AG09319 (cell line): ENCODE data around the gene CADM2.
"Not testable (repeated sequence)": the region's sequence is repeated elsewhere in the genome, so short reads cannot be mapped to it uniquely, and the experiment has no call there.

ENCODE experiments used
- DNase-seq: peaks from one replicate; pipeline ENCODE4 v3.0.0-alpha.2; 2010; ENCODE audit warnings: low read depth; ENCODE audit errors: extremely low read depth
- CTCF ChIP-seq: IDR thresholded peaks from 2 replicates; pipeline ENCODE4 v1.5.1; 2011; ENCODE audit warnings: low read depth, mild to moderate bottlenecking, inconsistent platforms, low read length, moderate library complexity

Gene CADM2

GRCh38 chr3:85483986-85484385 is 525.2 kb downstream of the CADM2 start:
- TF ChIP-seq CTCF, result no peak
- DNase-seq, result no peak

- no peak for TF ChIP-seq CTCF
- DNase-seq, result no peak
Observed at GRCh38 chr3:85487375-85487774, 528.6 kb downstream of the CADM2 start.

- no peak for TF ChIP-seq CTCF
- DNase-seq, result no peak
Observed at GRCh38 chr3:85495602-85496001, 536.8 kb downstream of the CADM2 start.

- no peak for TF ChIP-seq CTCF
Observed at GRCh38 chr3:85498177-85498576, 539.4 kb downstream of the CADM2 start.

GRCh38 chr3:85502148-85502875 is 543.5 kb downstream of the CADM2 start:
- DNase-seq, result no peak
- TF ChIP-seq CTCF, result no peak

More at GRCh38 chr3:85498177-85498576, 539.4 kb downstream of the CADM2 start:
- DNase-seq, result no peak

- not testable (repeated sequence) for DNase-seq
Observed at GRCh38 chr3:85504129-85504784, 545.5 kb downstream of the CADM2 start.

GRCh38 chr3:85504785-85505511 is 546.2 kb downstream of the CADM2 start:
- DNase-seq, result not testable (repeated sequence)

GRCh38 chr3:85507052-85507451 is 548.3 kb downstream of the CADM2 start:
- DNase-seq, result not testable (repeated sequence)
